Activated naive CD4-positive, alpha-beta T cell treated with anti-CD3 and anti-CD28 coated beads for 36 hours (primary cell): Measurements from ENCODE around the gene PYGL. TPM values are rescaled to one million over a fixed set of nuclear protein-coding genes. Genes with fewer than 3 reads are reported as not detected.

Source experiments
- CTCF ChIA-PET: fragments of 350-600 bp; sonication (Branson Sonifier 250); formaldehyde crosslinking; loops from one replicate; lab custom pipeline; 2021; ENCODE audit warnings: antibody characterized with exemption; lab: Charles Lee
- DNase-seq: peaks from one replicate; pipeline ENCODE4 v3.0.0-alpha.2; 2020
- H3K27ac Mint-ChIP-seq: one replicate; pipeline ENCODE4 v1.8.0; 2021; ENCODE audit warnings: mild to moderate bottlenecking, mixed read lengths
- H3K27me3 Mint-ChIP-seq: one replicate; pipeline ENCODE4 v1.8.0; 2021; ENCODE audit warnings: low read depth, mixed read lengths
- H3K36me3 Mint-ChIP-seq: one replicate; pipeline ENCODE4 v1.8.0; 2021; ENCODE audit warnings: low read depth, mixed read lengths
- H3K4me1 Mint-ChIP-seq: one replicate; pipeline ENCODE4 v1.8.0; 2021; ENCODE audit warnings: low read depth, mixed read lengths
- H3K4me3 Mint-ChIP-seq: one replicate; pipeline ENCODE4 v1.8.0; 2021; ENCODE audit warnings: mild to moderate bottlenecking, moderate library complexity, mixed read lengths
- H3K9me3 Mint-ChIP-seq: one replicate; pipeline ENCODE4 v1.8.0; 2021; ENCODE audit warnings: mixed read lengths
- intact Hi-C: fragments of 100-400 bp; cut with micrococcal nuclease; formaldehyde crosslinking; loops from one replicate; pipeline ENCODE4 v1.15.1; 2023
- total RNA-seq, 2 experiments: library from RNA; stranded (reverse); gene quantifications; one replicate each; pipeline ENCODE4 v1.2.3, GENCODE V29; 2021

PYGL gene
- total RNA-seq, 2 experiments from 2014 or later = 0.37 to 0.38 TPM

GRCh38 chr14:50855558-50855957, 88.7 kb downstream of the PYGL start:
- DNase-seq = no peak
- Mint-ChIP-seq H3K9me3 (no peaks in the 10 kb centered on the region), H3K36me3 (no peaks in the 10 kb centered on the region), H3K4me3 (no peak overlapping the region), H3K27me3 (no peaks in the 10 kb centered on the region), H3K4me1 (peaks cover 12% of the 10 kb centered on the region), H3K27ac (no peak overlapping the region)
- intact Hi-C loops = no loop called here
- CTCF ChIA-PET = no interaction called here

Other genes starting within 250 kb of the PYGL start
- 10 to 100 TPM; 56.9 to 57.9 TPM for gene NIN, start 113.3 kb downstream of the PYGL start, total RNA-seq
- gene ABHD12B, start 72.4 kb downstream of the PYGL start, total RNA-seq = not detected
- gene TRIM9, start 150.6 kb upstream of the PYGL start, total RNA-seq = 1 to 10 TPM in 1 of 2 experiments, under 1 TPM in 1; 0.76 to 1.1 TPM